HG03432 (cell line): ENCODE data around the gene MAP3K21.

ENCODE experiments used
- ATAC-seq: cut with Tn5 transposase; IDR thresholded peaks from one replicate; pipeline ENCODE4 v1.9.1; 2021; ENCODE audit warnings: mild to moderate bottlenecking, moderate library complexity; ENCODE audit not compliant: unreplicated experiment

MAP3K21 gene

DNA sequence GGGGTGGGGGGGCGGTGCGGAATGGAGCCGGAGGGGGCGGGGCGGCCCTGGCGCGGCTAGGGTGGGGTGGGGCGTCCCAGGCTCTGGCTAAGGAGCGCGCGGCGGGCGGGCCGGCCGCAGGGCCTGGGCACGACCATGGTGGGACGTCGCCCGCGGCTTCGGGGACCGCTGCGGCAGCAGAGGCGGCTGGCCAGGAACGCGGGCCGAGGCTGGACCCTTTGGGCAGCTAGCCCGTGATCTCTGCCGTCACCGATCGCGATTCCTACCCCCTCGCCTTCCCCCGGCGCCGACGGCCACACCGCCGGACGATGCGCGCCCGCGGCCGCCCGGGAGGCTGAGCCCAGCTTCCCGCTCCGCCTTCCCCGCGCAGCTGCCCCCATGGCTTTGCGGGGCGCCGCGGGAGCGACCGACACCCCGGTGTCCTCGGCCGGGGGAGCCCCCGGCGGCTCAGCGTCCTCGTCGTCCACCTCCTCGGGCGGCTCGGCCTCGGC, at the start of gene MAP3K21:
Gene MAP3K21, plus strand, starts transcription at position 74 of the 491 bp plus-strand sequence. Its CDS starts 305 bp downstream, at position 379.
- peak; percentile 50 for ATAC-seq

DNA sequence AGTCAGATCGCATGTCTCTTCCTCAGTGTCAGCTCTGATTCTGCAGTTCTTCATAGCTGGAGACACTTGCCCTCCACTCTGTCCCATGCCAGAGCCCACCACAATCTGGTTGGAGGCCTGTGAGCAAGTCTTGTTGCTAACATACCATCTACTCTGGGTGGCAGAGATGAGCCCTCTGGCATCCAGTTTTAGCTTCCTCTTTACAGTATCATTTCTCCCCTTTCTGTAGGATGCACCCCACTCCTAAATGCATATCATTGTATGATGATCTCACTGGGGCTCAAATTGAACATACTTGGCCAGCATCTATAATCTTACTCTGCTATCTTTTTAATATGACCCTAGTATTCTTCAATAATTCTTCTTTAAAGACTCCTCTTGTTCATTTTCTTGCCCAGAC, 48.9 kb upstream of the MAP3K21 start:
- ATAC-seq: no peak

DNA sequence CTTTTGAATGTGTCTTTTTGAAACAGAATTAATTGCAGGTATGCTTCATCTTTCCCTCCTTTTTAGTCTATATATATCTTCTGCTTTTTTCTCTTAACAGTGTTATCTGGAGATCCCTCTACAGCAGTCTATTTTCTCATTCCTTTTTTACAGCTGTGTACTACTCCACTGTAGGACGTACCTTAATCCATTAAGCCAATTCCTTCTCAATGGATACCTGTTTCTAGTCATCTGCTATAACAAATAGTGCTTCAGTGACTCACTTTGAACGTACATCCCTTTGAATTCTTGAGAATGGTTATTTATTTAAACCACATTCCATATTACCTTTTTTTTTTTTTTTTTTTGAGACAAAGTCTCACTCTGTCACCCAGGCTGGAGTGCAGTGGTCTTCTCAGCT, 47.6 kb upstream of the MAP3K21 start:
- ATAC-seq: no peak

GRCh38 chr1:233281711-233282581, 45.6 kb upstream of the MAP3K21 start:
- ATAC-seq: peak; percentile 94

GRCh38 chr1:233282582-233282886, 45.0 kb upstream of the MAP3K21 start:
- ATAC-seq: no peak

DNA sequence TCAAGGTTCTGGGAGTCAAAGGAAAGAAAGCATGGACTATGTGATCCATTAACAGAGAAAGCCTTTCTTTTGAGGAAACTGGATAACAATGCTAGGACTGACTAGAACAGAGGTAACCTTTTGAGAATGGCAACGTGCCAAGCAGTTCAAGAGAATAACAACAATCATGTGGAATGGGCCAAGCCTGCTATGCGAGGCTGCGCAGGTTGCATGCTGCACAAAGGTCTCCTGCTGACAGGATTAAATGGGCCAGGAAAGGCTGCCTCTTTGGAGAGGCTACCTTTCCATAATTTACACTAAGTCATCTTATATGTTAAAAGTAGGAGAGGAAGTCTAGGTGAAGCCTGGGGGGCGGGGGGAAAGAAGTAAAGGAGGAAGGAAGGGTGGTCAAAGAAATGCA, 37.8 kb upstream of the MAP3K21 start:
- no peak for ATAC-seq

- no peak for ATAC-seq
Measured at GRCh38 chr1:233290396-233291034, 37.0 kb upstream of the MAP3K21 start.

DNA sequence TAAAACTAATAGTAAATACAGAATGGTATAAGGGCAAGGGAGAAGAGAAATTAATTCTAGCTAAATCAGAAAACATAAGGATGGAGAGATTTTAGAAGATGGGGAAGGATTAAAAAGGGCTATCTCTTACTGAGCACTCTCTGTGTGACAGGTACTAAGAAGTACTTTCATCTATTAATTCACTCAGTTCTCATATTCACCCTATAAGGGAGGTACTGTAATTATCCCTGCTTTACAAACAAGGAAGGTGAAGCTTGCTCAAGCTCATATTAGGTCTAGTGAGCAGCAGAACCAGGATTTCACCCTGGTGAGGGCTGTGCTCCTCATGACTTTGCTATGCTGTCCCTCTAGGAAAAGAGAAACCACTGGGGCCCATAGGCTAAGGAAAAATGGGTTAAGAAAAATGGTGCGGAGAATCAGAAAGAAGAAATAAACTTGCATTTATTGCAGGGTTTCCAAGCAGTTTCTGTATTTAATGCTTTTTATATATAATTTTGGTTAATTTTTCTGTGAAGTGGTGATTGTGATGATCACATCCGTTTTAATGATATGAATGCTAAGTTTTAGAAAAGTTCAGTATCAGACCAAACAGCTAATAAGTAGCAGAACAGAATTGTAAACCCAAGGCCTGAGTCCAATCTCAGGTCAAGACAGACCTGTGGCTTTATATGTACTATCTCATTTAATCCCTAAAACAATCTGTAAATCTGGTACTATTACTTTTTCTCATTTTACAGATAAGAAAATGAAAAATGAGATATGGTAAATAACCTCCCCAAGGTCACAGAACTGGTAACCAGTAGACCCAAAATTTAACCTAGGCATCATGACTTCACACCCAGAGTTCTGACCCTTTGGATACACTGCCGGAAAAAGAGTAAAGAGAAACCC, 33.7 kb upstream of the MAP3K21 start:
- no peak for ATAC-seq

GRCh38 chr1:233294913-233295236, 32.6 kb upstream of the MAP3K21 start:
- ATAC-seq: peak; percentile 63

- ATAC-seq: peak; percentile 96
Measured at GRCh38 chr1:233295237-233295974, 32.1 kb upstream of the MAP3K21 start, which contains the start of gene PCNX2. PCNX2 (minus strand) TSS chr1:233295725; CDS start chr1:233295478, 247 bp downstream.

GRCh38 chr1:233295975-233296322, 31.6 kb upstream of the MAP3K21 start:
- no peak for ATAC-seq

GRCh38 chr1:233299450-233299849, 28.1 kb upstream of the MAP3K21 start:
- ATAC-seq: no peak

DNA sequence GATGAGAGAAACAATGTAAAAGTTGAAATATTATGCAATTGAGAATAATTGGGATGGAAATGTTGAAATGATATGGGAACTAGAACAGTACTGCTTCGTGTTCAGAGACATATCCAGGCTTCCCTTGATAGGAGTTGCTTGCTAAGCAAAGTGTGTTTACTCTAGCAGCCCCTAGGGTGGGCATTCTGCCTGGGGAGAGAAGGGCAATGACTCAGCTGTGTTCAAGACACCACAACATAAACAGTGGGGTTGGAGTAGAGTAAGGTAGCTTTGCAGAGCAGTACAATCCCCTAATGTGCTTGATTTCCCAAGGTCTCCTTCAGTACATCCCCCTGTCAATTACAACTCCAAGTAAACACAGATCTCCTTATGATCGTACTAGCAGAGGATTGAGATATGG, 27.2 kb upstream of the MAP3K21 start:
- no peak for ATAC-seq

GRCh38 chr1:233304489-233305102, 22.9 kb upstream of the MAP3K21 start:
- peak; percentile 51 for ATAC-seq

DNA sequence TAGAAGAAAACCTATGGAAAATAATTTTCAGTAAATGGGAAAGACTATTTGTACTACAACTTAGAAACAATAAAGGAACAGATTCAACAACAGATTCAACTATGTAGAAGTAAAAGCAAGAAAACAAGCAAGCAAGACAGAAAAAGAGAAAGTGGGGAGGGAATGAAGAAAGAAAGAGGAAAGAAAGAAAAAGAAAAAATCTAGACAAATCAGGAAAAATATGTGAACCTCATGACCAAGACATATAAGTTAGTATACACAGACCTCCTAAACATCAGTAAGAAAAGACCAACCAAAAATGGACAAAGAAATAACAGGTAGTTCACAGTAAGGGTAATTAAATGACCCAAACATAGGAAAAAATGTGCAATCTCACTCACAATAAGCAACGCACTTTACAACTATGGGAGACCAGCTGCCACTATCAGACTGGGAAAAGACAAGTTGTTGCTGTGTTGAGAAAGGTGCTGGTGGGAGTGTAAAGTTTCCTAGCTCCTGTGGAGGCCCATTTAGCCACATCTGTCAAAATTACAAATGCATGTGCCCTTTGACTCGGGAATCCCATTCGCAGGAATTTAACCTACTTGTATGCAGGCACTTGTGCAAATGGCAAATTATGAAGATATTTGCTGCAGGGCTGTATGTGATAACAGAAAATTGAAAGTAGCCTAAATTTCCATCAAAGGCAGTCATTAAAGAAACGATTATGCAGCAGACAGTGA, 13.9 kb upstream of the MAP3K21 start:
- ATAC-seq: no peak

GRCh38 chr1:233315718-233316301, 11.7 kb upstream of the MAP3K21 start:
- no peak for ATAC-seq

DNA sequence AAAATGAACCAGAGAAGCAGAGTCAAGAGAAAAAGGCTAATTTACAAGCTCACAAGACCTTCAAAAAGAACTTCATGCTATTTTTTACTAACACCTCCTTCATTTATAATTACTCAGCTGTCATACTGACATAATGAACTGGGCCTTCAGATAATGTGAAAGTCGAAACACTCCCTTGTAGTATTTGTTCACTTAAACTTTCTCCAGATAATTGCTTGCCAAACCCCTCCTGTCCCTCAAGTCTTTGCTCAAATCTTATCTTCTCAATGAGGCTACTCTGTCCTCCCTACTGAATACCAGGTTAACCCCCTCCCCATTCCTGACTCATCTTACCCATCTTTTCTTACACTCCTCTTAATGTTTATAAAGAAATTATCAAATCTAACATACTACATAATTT, 11.1 kb upstream of the MAP3K21 start:
- no peak for ATAC-seq

DNA sequence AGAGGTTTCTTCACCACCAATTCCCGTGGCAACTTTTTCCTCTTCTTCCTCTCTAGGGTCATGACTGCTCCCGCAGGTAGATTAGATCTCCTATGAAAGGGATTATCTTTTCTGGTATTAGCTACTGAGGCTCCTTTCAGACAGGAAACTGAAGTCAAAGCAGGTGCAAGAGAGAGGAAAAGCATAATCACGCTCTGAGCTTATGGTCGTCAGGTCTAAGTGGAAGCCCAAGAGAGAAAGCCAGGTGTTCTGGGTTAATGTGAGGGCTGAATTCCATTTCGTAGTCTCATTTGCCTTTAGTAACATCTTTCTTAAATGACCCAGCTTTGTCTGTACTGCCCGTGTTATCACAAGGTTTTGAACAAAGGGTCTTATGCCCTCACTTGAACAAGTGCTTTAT, 8.3 kb upstream of the MAP3K21 start:
- ATAC-seq: no peak

GRCh38 chr1:233320023-233320422, 7.5 kb upstream of the MAP3K21 start:
- no peak for ATAC-seq
